Chondrocyte (in vitro differentiated cells): ENCODE data around the gene TBL3. TPM values are rescaled to one million over a fixed set of nuclear protein-coding genes. Genes with fewer than 3 reads are reported as not detected.
A peak's percentile ranks its signal among the peaks of the same experiment; 100 is the strongest.

Experiments
- DNase-seq: peaks from one replicate; pipeline ENCODE4 v3.0.0; 2021; ENCODE audit warnings: mixed read lengths, low spot score
- H3K27ac Mint-ChIP-seq: one replicate; pipeline ENCODE4 v1.8.0; 2021; ENCODE audit warnings: mild to moderate bottlenecking, moderate library complexity, mixed read lengths; ENCODE audit not compliant: unreplicated experiment
- H3K27me3 Mint-ChIP-seq: 2 replicates; pipeline ENCODE4 v1.8.0; 2021; ENCODE audit warnings: low read depth, mixed read lengths
- H3K36me3 Mint-ChIP-seq: 2 replicates; pipeline ENCODE4 v1.8.0; 2021; ENCODE audit warnings: low read depth, mixed read lengths
- H3K4me1 Mint-ChIP-seq: 2 replicates; pipeline ENCODE4 v1.8.0; 2021; ENCODE audit warnings: low read depth, mild to moderate bottlenecking, mixed read lengths
- H3K4me3 Mint-ChIP-seq: one replicate; pipeline ENCODE4 v1.8.0; 2021; ENCODE audit warnings: mild to moderate bottlenecking, moderate library complexity, mixed read lengths; ENCODE audit not compliant: unreplicated experiment
- H3K9me3 Mint-ChIP-seq: 2 replicates; pipeline ENCODE4 v1.8.0; 2021; ENCODE audit warnings: low read depth, mixed read lengths
- CTCF ChIP-seq: fragments of 200-600 bp; sonication (generic); IDR thresholded peaks from 2 replicates; pipeline ENCODE4 v1.5.0; 2021; ENCODE audit warnings: antibody characterized with exemption, mild to moderate bottlenecking, moderate library complexity
- total RNA-seq: library from RNA; stranded (reverse); gene quantifications from 3 replicates; pipeline ENCODE4 v1.2.1, GENCODE V29; 2021

TBL3 gene
- total RNA-seq, 1 donor from 2014 or later, result 21.6 TPM

GRCh38 chr16:2030036-2030435, 58.2 kb downstream of the TBL3 start:
- Mint-ChIP-seq H3K4me1 (peaks cover 48% of the 10 kb centered on the region), H3K36me3 (no peaks in the 10 kb centered on the region)
- peak; percentile 54 for DNase-seq

DNA sequence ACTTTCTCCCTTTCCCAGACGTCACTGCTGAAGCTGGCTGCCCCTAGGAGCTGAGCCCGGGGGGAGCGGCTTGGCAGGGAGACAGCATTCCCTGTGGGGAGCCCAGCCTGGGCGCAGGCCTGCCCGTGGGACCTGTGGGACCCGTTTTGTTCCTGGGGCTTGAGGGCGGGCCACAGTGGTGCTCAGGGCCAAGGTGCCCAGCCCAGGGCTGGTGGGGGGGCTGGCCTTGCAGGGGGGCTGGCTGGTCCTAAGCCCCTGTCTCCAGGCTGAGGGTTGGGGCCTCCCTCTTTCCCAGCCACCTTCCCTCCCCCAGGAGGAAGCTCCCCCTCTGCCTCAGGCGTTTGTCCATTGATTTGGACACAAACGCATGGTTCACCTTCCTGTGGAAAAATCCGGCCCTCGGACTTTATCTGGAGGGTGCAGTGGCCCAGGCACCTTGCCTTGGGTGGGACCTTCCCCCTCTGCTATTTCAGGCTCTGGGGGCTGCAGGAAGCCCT, 59.3 kb downstream of the TBL3 start:
- Mint-ChIP-seq H3K4me3 (no peak overlapping the region), H3K4me1 (peaks cover 51% of the 10 kb centered on the region), H3K36me3 (no peaks in the 10 kb centered on the region), H3K9me3 (no peaks in the 10 kb centered on the region), H3K27me3 (no peaks in the 10 kb centered on the region), H3K27ac (no peak overlapping the region)
- TF ChIP-seq CTCF, result no peak
- peak; percentile 66 for DNase-seq

More at GRCh38 chr16:2030036-2030435, 58.2 kb downstream of the TBL3 start:
- no peaks in the 10 kb centered on the region for H3K27me3 Mint-ChIP-seq
- TF ChIP-seq CTCF, result no peak
- no peak overlapping the region for H3K27ac Mint-ChIP-seq
- no peak overlapping the region for H3K4me3 Mint-ChIP-seq
- H3K9me3 Mint-ChIP-seq, result no peaks in the 10 kb centered on the region

Other genes starting within 250 kb of the TBL3 start
- gene NME3, start 200.5 kb upstream of the TBL3 start, total RNA-seq, result 51.0 to 62.9 TPM (median 53.8 TPM) in 3 replicates
- gene EME2, start 199.2 kb upstream of the TBL3 start, total RNA-seq, result 16.9 to 28.4 TPM (median 19.7 TPM) in 3 replicates
- 54.5 to 78.7 TPM (median 60.4 TPM) in 3 replicates for gene MRPS34, start 198.9 kb upstream of the TBL3 start, total RNA-seq
- gene SPSB3, start 189.5 kb upstream of the TBL3 start, total RNA-seq, result 30.8 to 32.1 TPM (median 31.5 TPM) in 3 replicates
- 36.5 to 46.0 TPM (median 40.7 TPM) in 3 replicates for gene NUBP2, start 189.1 kb upstream of the TBL3 start, total RNA-seq
- 0.12 to 0.31 TPM in 2 of 3 replicates, not detected in the other for gene IGFALS, start 178.3 kb upstream of the TBL3 start, total RNA-seq
- 46.5 to 56.7 TPM (median 55.1 TPM) in 3 replicates for gene HAGH, start 145.2 kb upstream of the TBL3 start, total RNA-seq
- 25.8 to 27.1 TPM (median 25.9 TPM) in 3 replicates for gene FAHD1, start 144.8 kb upstream of the TBL3 start, total RNA-seq
- gene MEIOB, start 99.9 kb upstream of the TBL3 start, total RNA-seq, result 1.1 to 1.3 TPM (median 1.2 TPM) in 3 replicates
- not detected in 3 replicates for gene HS3ST6, start 53.6 kb upstream of the TBL3 start, total RNA-seq
- 18.3 to 19.1 TPM (median 18.8 TPM) in 3 replicates for gene MSRB1, start 28.9 kb upstream of the TBL3 start, total RNA-seq
- not detected in 3 replicates for gene RPL3L, start 17.4 kb upstream of the TBL3 start, total RNA-seq
- gene NDUFB10, start 12.5 kb upstream of the TBL3 start, total RNA-seq, result 97.9 to 131 TPM (median 110 TPM) in 3 replicates
- 1,605 to 1,878 TPM (median 1,662 TPM) in 3 replicates for gene RPS2, start 7.2 kb upstream of the TBL3 start, total RNA-seq
- not detected in 3 replicates for gene RNF151, start 5.2 kb upstream of the TBL3 start, total RNA-seq
- gene NOXO1, start 9.4 kb downstream of the TBL3 start, total RNA-seq, result 0.25 to 0.48 TPM (median 0.26 TPM) in 3 replicates
- gene GFER, start 12.1 kb downstream of the TBL3 start, total RNA-seq, result 17.0 to 19.7 TPM (median 17.5 TPM) in 3 replicates
- gene SYNGR3, start 17.9 kb downstream of the TBL3 start, total RNA-seq, result 0.39 to 0.74 TPM (median 0.67 TPM) in 3 replicates
- 39.0 to 43.4 TPM (median 41.7 TPM) in 3 replicates for gene ZNF598, start 37.8 kb downstream of the TBL3 start, total RNA-seq
- gene NPW, start 47.7 kb downstream of the TBL3 start, total RNA-seq, result 1.1 to 3.7 TPM (median 2.5 TPM) in 3 replicates
- gene NHERF2, start 54.8 kb downstream of the TBL3 start, total RNA-seq, result 61.5 to 89.4 TPM (median 87.0 TPM) in 3 replicates
- 12.6 to 15.4 TPM (median 14.2 TPM) in 3 replicates for gene NTHL1, start 75.8 kb downstream of the TBL3 start, total RNA-seq
- gene TSC2, start 75.9 kb downstream of the TBL3 start, total RNA-seq, result 107 to 158 TPM (median 108 TPM) in 3 replicates
- 131 to 230 TPM (median 216 TPM) in 3 replicates for gene PKD1, start 163.8 kb downstream of the TBL3 start, total RNA-seq
- 0.28 to 1.1 TPM (median 0.80 TPM) in 3 replicates for gene RAB26, start 176.6 kb downstream of the TBL3 start, total RNA-seq
- gene TRAF7, start 183.7 kb downstream of the TBL3 start, total RNA-seq, result 62.1 to 71.3 TPM (median 63.4 TPM) in 3 replicates
- gene CASKIN1, start 224.6 kb downstream of the TBL3 start, total RNA-seq, result 1.3 to 3.6 TPM (median 2.3 TPM) in 3 replicates
- 37.1 to 41.4 TPM (median 39.3 TPM) in 3 replicates for gene MLST8, start 233.4 kb downstream of the TBL3 start, total RNA-seq
- gene BRICD5, start 238.8 kb downstream of the TBL3 start, total RNA-seq, result 5.4 to 7.3 TPM (median 6.9 TPM) in 3 replicates
- gene PGP, start 242.8 kb downstream of the TBL3 start, total RNA-seq, result 15.6 to 21.1 TPM (median 16.0 TPM) in 3 replicates